Memory B cell (primary cell): ENCODE results near the gene MYO18B.

ENCODE experiments used
- ATAC-seq: fragments of 150-1000 bp; cut with Tn5 transposase; 2 replicates; pipeline ENCODE4 v1.10.0; 2021; ENCODE audit warnings: low read depth, mild to moderate bottlenecking, moderate library complexity
- DNase-seq, 2 donors: peaks; one replicate each; pipeline ENCODE4 v3.0.0; 2022; ENCODE audit warnings: low spot score in 2 of 2
- H3K27ac Mint-ChIP-seq: one replicate; pipeline ENCODE4 v1.8.0; 2022; ENCODE audit warnings: mild to moderate bottlenecking, moderate library complexity, mixed read lengths
- H3K27me3 Mint-ChIP-seq: one replicate; pipeline ENCODE4 v1.8.0; 2022; ENCODE audit warnings: mixed read lengths
- H3K36me3 Mint-ChIP-seq: one replicate; pipeline ENCODE4 v1.8.0; 2022; ENCODE audit warnings: mild to moderate bottlenecking, mixed read lengths
- H3K4me1 Mint-ChIP-seq: one replicate; pipeline ENCODE4 v1.8.0; 2022; ENCODE audit warnings: mixed read lengths
- H3K4me3 Mint-ChIP-seq: one replicate; pipeline ENCODE4 v1.8.0; 2022; ENCODE audit warnings: mild to moderate bottlenecking, moderate library complexity, mixed read lengths
- H3K9me3 Mint-ChIP-seq: one replicate; pipeline ENCODE4 v1.8.0; 2022; ENCODE audit warnings: mixed read lengths

The MYO18B gene

GRCh38 chr22:25824828-25825423 is 82.9 kb downstream of the MYO18B start:
- no peak overlapping the region for H3K4me3 Mint-ChIP-seq
- peaks cover 10% of the 10 kb centered on the region for H3K9me3 Mint-ChIP-seq
- H3K36me3 Mint-ChIP-seq, result no peaks in the 10 kb centered on the region
- no peaks in the 10 kb centered on the region for H3K4me1 Mint-ChIP-seq
- ATAC-seq (no peak), DNase-seq (no peak)
- peaks cover 20% of the 10 kb centered on the region for H3K27me3 Mint-ChIP-seq
- no peak overlapping the region for H3K27ac Mint-ChIP-seq

- H3K4me3 Mint-ChIP-seq, result no peak overlapping the region
- no peak overlapping the region for H3K27ac Mint-ChIP-seq
- no peaks in the 10 kb centered on the region for H3K36me3 Mint-ChIP-seq
- no peaks in the 10 kb centered on the region for H3K4me1 Mint-ChIP-seq
- no peak for ATAC-seq
- peaks cover 2% of the 10 kb centered on the region for H3K9me3 Mint-ChIP-seq
- DNase-seq, result no peak
- peaks cover 14% of the 10 kb centered on the region for H3K27me3 Mint-ChIP-seq
These were observed 85.4 kb downstream of the MYO18B start for GRCh38 chr22:25827415-25827814.

DNA sequence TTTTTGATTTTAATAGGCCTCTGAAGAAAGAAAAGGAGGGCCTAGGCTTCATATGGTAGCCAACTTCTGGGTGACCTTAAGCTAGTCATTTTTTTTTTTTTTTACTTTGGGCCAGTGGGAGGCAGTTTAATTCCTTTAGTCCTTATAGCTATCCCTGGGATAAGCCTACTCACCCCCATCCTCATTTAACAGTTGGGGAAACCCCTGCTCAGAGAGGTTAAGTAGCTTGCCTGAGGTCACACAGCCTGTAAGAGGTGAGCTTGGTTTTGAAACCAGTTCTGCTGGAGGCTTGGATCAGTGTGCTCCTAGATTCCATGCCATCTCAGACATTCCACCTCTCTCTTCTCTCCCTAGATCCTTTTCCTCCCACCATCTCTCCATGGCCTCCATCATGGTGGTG is 86.4 kb downstream of the MYO18B start:
- DNase-seq (no peak), ATAC-seq (no peak)
- Mint-ChIP-seq H3K4me1 (no peaks in the 10 kb centered on the region), H3K36me3 (no peaks in the 10 kb centered on the region), H3K27ac (no peak overlapping the region), H3K9me3 (no peaks in the 10 kb centered on the region), H3K27me3 (peaks cover 10% of the 10 kb centered on the region), H3K4me3 (no peak overlapping the region)

DNA sequence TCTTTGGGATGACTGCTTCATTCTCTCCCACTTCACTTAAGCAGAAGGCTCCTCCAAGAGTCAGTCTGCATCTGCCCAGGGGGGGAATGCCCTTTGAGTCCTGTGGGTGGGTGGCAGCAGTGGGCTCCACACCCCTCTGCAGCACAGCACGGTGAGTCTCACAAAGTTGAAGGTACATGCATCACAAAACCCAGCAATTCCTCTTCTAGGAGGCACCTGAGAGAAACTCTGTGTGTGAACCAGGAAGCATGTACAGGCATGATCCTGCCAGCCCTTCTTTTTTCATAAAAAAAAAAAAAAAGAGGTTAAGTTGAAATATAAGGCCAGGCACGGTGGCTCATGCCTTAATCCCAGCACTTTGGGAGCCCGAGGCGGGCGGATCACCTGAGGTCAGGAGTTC is 87.2 kb downstream of the MYO18B start:
- Mint-ChIP-seq H3K27me3 (peaks cover 5% of the 10 kb centered on the region), H3K4me1 (no peaks in the 10 kb centered on the region), H3K36me3 (no peaks in the 10 kb centered on the region), H3K9me3 (no peaks in the 10 kb centered on the region), H3K27ac (no peak overlapping the region), H3K4me3 (no peak overlapping the region)
- ATAC-seq (no peak), DNase-seq (no peak)

DNA sequence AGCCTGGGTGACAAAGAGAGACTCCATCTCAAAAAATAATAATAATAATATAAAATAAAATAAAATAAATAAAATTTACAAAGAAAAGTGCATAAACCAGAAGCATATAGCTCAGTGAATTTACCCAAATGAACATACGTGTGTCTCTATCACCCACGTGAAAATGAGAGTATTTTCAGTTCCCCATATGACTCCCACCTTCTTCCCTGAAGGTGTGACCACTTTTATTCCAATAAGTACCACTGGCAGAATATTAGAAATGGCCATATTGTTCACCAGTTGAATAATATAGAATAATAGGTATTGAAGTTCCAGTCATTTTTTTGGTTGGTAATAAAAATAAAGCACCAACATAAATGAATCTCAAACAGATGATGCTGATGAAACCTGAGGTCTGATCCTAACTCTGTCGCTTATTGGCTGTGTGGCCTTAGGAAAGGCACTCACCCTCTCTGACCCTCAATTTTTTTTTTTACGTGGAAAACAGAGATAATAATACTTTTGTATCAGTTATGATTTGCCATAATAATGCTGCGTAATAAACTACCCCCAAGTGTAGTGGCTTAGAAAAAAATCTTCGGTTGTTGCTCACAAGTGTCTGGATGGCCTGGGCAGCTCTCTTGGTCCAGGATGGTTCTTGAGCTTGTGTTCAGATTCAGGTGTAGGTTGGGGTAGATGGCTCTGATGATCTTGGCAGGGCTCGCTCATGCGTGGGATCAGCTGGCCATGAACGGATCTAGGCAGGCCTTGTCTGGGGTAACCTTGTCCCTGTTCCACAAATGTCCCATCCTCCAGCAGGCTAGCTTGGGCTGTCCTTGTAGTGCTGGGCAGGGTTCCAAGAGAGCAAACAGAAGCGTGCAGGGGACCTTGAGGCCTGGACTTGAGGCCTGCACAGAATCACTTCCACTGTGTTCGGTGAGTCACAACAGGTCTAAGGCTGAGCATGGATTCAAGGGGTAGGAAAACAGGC is 88.1 kb downstream of the MYO18B start:
- H3K4me3 Mint-ChIP-seq, result no peak overlapping the region
- no peaks in the 10 kb centered on the region for H3K4me1 Mint-ChIP-seq
- ATAC-seq (no peak), DNase-seq (no peak)
- H3K27ac Mint-ChIP-seq, result no peak overlapping the region
- no peaks in the 10 kb centered on the region for H3K36me3 Mint-ChIP-seq
- H3K9me3 Mint-ChIP-seq, result no peaks in the 10 kb centered on the region
- no peaks in the 10 kb centered on the region for H3K27me3 Mint-ChIP-seq

- H3K27ac Mint-ChIP-seq, result no peak overlapping the region
These were observed 91.1 kb downstream of the MYO18B start for GRCh38 chr22:25833091-25833490.

DNA sequence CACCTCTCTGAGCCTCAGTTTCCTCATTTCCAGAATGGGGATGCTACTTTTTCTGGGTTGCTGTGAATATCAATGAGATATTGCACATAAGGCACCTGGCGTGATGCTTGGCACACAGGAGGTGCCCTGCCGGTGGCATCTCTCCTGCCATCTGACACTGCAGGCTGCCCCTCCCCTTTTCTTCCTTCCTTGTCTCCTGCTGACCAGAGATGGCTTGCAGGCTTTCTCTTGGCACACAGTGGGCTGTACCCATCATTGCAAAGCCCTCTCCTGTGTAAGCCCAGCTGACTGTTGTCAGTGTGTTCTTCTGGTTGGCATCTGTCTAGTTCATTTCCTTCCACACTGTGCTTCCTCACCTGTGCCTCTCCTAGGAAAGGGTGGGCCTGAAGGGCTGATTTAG is 91.7 kb downstream of the MYO18B start:
- Mint-ChIP-seq H3K4me1 (no peaks in the 10 kb centered on the region), H3K36me3 (no peaks in the 10 kb centered on the region), H3K4me3 (no peak overlapping the region), H3K9me3 (no peaks in the 10 kb centered on the region), H3K27me3 (peaks cover 8% of the 10 kb centered on the region), H3K27ac (no peak overlapping the region)
- DNase-seq (no peak), ATAC-seq (no peak)

More at GRCh38 chr22:25833091-25833490, 91.1 kb downstream of the MYO18B start:
- no peak for ATAC-seq
- H3K4me1 Mint-ChIP-seq, result no peaks in the 10 kb centered on the region
- peaks cover 8% of the 10 kb centered on the region for H3K27me3 Mint-ChIP-seq
- no peaks in the 10 kb centered on the region for H3K9me3 Mint-ChIP-seq
- DNase-seq, result no peak
- H3K36me3 Mint-ChIP-seq, result no peaks in the 10 kb centered on the region
- no peak overlapping the region for H3K4me3 Mint-ChIP-seq

DNA sequence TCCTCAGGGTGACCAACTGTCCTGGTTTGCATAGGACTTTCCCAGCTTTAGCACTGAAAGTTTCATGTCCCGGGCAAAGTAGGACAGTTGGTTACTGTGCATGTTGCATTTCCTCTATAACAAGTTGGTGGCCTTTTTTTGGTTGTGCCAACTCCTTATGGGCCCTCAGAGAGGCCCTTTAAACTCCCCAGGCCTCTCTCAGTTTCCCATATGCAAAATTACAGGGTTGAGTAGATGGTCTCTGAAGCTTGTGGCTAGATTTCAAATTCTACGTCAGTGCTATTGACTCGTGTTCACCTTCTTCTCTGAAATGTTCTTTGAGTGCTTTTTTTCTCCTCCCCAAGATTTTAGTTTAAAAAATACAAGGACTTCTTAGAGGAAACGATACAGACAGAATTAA is 92.5 kb downstream of the MYO18B start:
- Mint-ChIP-seq H3K4me1 (no peaks in the 10 kb centered on the region), H3K36me3 (no peaks in the 10 kb centered on the region), H3K9me3 (no peaks in the 10 kb centered on the region), H3K4me3 (no peak overlapping the region), H3K27me3 (peaks cover 11% of the 10 kb centered on the region), H3K27ac (no peak overlapping the region)
- ATAC-seq (no peak), DNase-seq (no peak)

DNA sequence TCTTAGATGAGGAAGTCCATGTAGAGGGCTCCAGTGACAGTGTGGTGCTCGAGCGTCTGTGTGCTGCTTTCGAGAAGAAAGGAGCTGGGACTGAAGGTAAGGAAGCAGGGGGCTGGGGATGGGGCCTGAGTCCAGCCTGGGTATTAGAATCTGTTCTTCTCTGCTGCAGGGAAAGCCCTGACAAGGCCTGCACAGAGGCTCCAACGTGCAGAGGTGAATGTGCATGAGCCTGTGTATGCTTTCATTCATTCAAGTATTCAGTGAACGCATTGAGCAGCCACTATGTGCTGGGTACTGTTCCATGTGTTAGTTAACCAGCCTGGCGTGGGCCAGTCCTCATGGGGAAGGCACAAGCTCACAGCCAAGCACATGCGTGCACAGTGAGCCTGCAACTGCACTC is 93.4 kb downstream of the MYO18B start:
- no peaks in the 10 kb centered on the region for H3K9me3 Mint-ChIP-seq
- H3K27ac Mint-ChIP-seq, result no peak overlapping the region
- DNase-seq (no peak), ATAC-seq (no peak)
- no peaks in the 10 kb centered on the region for H3K4me1 Mint-ChIP-seq
- no peaks in the 10 kb centered on the region for H3K36me3 Mint-ChIP-seq
- H3K4me3 Mint-ChIP-seq, result no peak overlapping the region
- H3K27me3 Mint-ChIP-seq, result peaks cover 16% of the 10 kb centered on the region

DNA sequence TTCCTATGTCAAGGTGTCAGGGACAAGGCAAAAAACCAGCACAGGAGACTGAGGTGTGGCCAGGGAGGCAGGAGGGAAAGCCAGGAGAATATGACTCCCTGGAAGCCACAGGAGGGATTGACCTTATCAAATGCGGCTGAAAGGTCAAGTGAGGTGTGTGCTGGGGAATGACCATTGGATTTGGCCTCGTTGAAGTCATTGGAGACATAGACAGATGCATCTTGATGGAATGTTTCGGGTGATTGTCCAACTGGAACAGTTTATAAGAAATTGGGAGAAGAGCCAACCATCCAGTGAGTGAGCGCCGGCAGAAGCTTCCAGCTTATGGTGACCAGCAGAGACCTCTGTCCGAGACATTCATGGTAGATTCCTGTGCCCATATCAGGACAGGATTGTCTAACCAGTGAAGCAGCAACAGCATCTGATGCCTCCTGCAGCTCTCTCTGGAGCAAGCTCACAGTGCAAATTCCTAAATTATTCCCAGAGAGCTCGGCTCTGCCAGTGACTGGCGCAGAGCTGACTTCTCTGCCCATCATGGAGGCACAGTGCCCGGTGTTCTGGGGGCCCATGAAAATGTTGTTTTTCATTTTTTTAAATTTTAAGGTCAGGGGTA is 95.4 kb downstream of the MYO18B start:
- no peaks in the 10 kb centered on the region for H3K36me3 Mint-ChIP-seq
- no peak for ATAC-seq
- no peak for DNase-seq
- no peak overlapping the region for H3K4me3 Mint-ChIP-seq
- H3K4me1 Mint-ChIP-seq, result no peaks in the 10 kb centered on the region
- H3K27me3 Mint-ChIP-seq, result peaks cover 20% of the 10 kb centered on the region
- no peaks in the 10 kb centered on the region for H3K9me3 Mint-ChIP-seq
- H3K27ac Mint-ChIP-seq, result no peak overlapping the region

DNA sequence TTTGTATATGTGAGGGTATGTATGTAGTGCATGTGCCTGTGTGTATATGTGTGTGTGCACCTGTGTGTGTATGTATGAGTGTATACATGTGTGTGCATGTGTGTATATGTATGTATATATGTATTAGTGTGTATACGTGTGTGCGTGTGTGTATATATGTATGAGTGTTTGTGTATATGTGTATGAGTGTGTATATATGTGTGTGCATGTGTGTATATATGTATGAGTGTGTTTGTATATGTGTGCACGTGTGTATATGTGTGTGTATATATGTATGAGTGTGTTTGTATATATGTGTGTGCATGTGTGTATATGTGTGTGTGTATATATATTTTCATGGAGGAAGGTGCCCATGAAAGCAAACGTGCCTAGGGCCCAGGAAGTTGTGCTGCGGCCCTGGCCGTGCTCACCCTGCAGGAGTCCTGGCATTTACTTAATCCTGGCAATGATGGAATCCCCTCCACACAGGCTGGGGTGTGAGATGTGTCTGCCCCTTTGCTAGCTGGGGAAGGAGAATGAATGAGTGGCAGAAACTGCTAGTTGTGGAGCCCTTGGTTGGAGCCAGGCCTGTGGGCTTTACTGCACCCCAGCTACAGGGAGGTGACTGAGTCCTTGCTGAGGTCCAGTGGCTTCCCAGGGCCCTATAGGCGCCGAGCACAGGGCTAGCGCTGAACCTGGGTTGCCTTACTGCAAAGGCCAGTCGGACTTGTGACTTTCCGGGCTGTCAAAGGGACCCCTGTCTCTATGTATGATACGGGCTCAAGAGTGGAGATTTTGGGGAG is 97.2 kb downstream of the MYO18B start:
- no peak for ATAC-seq
- Mint-ChIP-seq H3K27ac (no peak overlapping the region), H3K9me3 (no peaks in the 10 kb centered on the region), H3K36me3 (no peaks in the 10 kb centered on the region), H3K4me3 (no peak overlapping the region), H3K27me3 (peaks cover 20% of the 10 kb centered on the region), H3K4me1 (no peaks in the 10 kb centered on the region)
- no peak for DNase-seq

- Mint-ChIP-seq H3K36me3 (no peaks in the 10 kb centered on the region), H3K9me3 (no peaks in the 10 kb centered on the region), H3K27me3 (peaks cover 20% of the 10 kb centered on the region), H3K27ac (no peak overlapping the region), H3K4me1 (no peaks in the 10 kb centered on the region), H3K4me3 (no peak overlapping the region)
- no peak for DNase-seq
- ATAC-seq, result no peak
These were observed 97.8 kb downstream of the MYO18B start for GRCh38 chr22:25839755-25840154.

DNA sequence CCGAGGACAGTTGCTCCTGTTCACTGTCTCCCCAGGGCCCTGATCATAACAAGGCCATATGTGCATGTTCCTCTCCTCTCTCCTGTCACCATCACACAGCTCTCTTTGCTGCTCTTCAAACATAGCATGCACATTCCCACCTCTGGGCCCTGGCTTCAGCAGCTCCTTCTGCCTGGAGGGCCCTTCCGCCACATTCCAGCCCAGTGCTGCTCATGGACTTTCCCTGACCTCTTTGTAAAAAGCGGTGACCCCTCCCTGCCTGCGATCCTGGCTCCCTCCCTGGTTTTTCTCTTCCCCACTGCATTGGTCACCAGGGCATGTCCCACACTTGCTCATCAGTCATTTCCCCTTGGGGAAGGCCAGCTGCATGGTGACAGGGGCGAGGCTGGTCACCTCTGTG is 98.2 kb downstream of the MYO18B start:
- H3K27me3 Mint-ChIP-seq, result peaks cover 20% of the 10 kb centered on the region
- no peak for DNase-seq
- no peak overlapping the region for H3K27ac Mint-ChIP-seq
- no peaks in the 10 kb centered on the region for H3K4me1 Mint-ChIP-seq
- H3K36me3 Mint-ChIP-seq, result no peaks in the 10 kb centered on the region
- no peak for ATAC-seq
- H3K4me3 Mint-ChIP-seq, result no peak overlapping the region
- H3K9me3 Mint-ChIP-seq, result no peaks in the 10 kb centered on the region

GRCh38 chr22:25840891-25841290 is 98.9 kb downstream of the MYO18B start:
- no peak for ATAC-seq
- DNase-seq, result no peak
- no peaks in the 10 kb centered on the region for H3K4me1 Mint-ChIP-seq
- H3K27ac Mint-ChIP-seq, result no peak overlapping the region
- H3K36me3 Mint-ChIP-seq, result no peaks in the 10 kb centered on the region
- no peaks in the 10 kb centered on the region for H3K9me3 Mint-ChIP-seq
- peaks cover 21% of the 10 kb centered on the region for H3K27me3 Mint-ChIP-seq
- no peak overlapping the region for H3K4me3 Mint-ChIP-seq
